ENCODE results near the gene LIN52.
"Not testable (repeated sequence)": the region's sequence is repeated elsewhere in the genome, so short reads cannot be mapped to it uniquely, and the experiment has no call there.

GRCh38 chr14:74125487-74125886 is 40.7 kb downstream of the LIN52 start:
- TF ChIP-seq MAX (IDR thresholded peaks at IDR 0.05); NR2F2 (IDR thresholded peaks at IDR 0.05); CTCF (IDR thresholded peaks at IDR 0.05; ENCODE audit: low read depth, low read length, missing input control); JUND (IDR thresholded peaks at IDR 0.05); FOXA1 (IDR thresholded peaks at IDR 0.05); RAD21 (IDR thresholded peaks at IDR 0.05): not testable (repeated sequence)

Data from liver (tissue), 3 donors.